Measurements from ENCODE around the gene RGS6.

DNA sequence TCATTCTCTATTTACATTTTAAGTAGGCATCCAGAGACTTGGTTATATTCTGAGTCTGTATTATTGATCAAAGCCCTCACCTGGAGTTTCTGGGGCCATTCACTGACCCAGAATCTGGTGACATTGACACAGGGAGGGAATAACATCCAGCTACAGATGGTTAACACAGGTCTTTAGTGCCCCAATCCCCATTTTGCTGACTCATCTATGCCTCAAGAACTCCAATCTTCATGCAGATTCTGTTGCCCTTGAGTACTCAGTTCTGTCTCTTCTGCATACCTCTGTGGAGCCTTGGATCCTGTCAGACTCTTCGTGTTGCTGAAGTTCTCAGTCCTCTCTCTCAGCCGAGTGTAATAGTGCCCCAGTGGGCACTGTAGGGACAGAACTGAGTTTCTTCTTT, 208.9 kb downstream of the RGS6 start:
- TF ChIP-seq, protein P1, sequence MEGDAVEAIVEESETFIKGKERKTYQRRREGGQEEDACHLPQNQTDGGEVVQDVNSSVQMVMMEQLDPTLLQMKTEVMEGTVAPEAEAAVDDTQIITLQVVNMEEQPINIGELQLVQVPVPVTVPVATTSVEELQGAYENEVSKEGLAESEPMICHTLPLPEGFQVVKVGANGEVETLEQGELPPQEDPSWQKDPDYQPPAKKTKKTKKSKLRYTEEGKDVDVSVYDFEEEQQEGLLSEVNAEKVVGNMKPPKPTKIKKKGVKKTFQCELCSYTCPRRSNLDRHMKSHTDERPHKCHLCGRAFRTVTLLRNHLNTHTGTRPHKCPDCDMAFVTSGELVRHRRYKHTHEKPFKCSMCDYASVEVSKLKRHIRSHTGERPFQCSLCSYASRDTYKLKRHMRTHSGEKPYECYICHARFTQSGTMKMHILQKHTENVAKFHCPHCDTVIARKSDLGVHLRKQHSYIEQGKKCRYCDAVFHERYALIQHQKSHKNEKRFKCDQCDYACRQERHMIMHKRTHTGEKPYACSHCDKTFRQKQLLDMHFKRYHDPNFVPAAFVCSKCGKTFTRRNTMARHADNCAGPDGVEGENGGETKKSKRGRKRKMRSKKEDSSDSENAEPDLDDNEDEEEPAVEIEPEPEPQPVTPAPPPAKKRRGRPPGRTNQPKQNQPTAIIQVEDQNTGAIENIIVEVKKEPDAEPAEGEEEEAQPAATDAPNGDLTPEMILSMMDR (IDR thresholded peaks at IDR 0.05), result no peak
- TF ChIP-seq POLR2AphosphoS5 (IDR thresholded peaks at IDR 0.05) (no peak), POLR2A (IDR thresholded peaks at IDR 0.05) (no peak)
